GM21390 (cell line): ENCODE results near the gene ADAP1.
"Not testable (repeated sequence)": the region's sequence is repeated elsewhere in the genome, so short reads cannot be mapped to it uniquely, and the experiment has no call there.

Experiments
- ATAC-seq: cut with Tn5 transposase; IDR thresholded peaks from one replicate; pipeline ENCODE4 v1.9.1; 2021; ENCODE audit not compliant: unreplicated experiment

ADAP1 gene

GRCh38 chr7:954330-955238 lies at the start of gene ADAP1:
Gene ADAP1 (minus strand): TSS chr7:954680. CDS start chr7:954477, 203 bp downstream.
- peak; percentile 49 for ATAC-seq

- ATAC-seq, result not testable (repeated sequence)
These were observed 48.0 kb upstream of the ADAP1 start for GRCh38 chr7:1002445-1002844.

DNA sequence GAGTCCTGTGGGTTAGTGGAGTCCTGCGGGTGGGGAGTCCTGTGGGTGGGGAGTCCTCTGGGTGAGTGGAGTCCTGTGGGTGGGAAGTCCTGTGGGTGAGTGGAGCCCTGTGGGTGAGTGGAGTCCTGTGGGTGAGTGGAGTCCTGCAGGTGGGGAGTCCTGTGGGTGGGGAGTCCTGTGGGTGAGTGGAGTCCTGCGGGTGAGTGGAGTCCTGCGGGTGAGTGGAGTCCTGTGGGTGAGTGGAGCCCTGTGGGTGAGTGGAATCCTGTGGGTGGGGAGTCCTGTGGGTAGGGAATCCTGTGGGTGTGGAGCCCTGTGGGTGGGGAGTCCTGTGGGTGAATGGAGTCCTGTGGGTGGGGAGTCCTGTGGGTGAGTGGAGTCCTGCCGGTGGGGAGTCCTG lies 47.5 kb upstream of the ADAP1 start:
- not testable (repeated sequence) for ATAC-seq

GRCh38 chr7:1001069-1001770 lies 46.7 kb upstream of the ADAP1 start:
- not testable (repeated sequence) for ATAC-seq

DNA sequence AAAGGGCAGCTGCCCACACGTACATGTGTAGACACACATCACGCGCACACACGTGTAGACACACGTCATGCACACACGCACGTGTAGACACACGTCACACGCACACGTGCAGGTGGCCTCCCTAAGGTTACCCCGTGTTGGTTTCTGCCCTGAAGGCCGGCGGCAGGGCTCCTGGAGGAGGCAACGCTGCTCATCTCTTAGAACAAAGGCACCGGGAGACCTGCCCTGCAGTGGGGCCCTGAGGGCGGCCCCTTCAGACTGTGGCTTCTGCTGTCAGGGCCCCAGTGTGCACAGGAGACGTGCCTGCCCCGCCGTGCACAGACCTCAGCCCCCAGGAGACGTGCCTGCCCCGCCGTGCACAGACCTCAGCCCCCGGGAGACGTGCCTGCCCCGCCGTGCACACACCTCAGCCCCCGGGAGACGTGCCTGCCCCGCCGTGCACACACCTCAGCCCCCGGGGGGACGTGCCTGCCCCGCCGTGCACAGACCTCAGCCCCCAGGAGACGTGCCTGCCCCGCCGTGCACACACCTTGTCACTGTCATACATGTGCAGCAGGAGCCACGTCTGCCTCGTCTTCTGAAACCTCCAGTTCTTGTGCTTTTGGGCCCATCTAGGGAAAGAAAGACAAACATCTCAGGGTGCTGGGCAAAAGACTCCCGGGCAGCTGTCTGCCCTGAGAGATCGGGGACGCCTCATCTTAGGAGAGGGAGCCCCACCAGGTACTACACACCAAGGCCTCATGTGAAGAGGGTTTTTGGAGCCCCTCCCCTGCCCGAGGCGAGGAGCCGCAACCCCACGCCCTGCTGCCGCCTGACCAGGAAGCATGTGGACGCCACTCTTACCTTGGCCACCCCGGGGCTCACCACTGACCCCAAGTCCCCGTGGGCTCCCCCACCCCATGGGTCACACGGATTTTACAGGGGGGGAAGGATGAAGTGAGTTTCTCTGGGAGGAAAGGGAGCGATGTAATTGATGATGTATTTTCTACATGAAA lies 45.8 kb upstream of the ADAP1 start:
- no peak for ATAC-seq

- ATAC-seq, result no peak
These were observed 44.8 kb upstream of the ADAP1 start for GRCh38 chr7:999149-999879.

DNA sequence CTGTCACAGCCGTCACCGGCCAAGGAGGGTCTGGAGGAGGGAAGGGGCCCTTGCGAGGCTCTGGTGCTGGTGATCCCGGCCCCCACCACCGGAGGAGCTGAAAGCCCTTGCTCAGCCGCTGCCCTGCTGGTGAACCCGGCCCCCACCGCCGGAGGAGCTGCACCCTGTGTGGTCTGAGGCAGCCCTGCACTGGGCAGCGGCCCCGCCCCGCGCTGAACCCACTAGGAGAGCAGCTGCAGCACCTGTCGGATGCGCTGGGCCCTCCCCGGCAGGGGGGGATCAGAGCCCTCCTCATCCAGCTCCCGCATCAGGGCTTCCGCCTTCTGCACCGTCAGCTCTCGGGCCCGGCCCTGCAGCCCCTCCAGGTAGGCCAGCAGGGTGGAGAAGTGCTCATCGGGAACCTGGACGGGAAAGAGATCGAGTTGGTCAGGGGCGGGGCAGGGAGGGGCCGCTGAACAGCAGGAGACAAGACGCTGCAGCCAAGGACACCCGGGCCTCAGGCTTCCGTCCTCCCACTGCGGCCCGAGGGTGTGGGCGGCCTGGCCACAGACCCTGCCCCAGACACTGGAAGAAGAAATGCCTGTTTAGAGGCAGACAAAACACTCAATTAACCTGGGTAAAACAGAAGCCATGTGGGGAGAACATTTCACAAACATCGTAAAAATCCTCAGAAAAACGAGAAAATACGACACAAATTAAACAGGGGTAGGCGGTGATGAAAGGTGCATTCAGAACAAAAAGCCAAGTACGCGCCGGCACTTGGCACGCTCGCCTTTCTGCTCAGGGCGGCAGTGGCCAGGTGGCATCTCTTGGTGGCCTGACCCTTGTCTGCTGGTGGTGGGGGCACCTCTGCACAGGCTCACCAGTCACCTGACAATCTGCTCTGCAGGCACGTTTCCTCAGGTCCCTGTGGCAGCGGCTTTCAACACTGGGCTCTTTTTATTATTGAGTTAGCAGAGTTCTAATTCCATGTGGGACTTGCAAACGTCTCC lies 43.2 kb upstream of the ADAP1 start:
- no peak for ATAC-seq

DNA sequence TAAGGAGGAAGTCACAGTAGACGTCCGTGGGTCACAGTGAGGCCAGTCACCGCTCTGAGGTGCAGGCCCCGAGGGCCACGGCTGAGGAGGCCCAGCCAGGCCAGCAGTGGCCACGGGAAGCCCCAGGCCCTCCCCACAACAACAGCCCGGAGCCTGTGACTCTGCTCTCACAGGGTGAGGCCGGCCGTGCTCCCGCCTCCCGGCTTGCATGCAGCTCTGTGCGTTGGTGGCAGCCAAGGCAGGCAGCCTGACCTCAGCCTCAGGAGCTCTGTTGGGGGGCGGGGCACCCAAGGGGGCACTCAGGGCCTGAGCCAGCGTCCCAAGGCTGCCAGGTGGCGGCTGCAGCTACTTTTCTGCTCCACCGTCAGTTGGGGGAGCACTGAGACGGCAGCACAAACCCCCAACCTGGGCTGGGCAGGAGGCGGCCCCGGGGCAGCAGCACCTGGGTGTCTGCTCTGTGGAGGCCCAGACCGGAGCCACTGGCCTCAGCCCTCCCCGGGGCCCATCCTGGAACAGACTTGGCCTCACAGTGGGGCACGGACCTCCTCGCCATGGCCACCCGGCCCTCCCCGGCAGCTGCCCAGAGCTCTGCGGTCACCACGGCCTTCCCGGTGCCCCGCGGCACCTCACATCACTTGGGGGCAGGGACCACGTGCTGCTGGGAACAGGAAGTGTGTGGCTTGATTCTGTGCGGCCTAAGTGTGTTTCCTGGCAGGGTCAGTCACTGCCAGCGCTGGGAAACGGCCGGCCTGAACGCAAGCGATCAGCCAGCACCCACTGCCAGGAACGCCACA lies 41.8 kb upstream of the ADAP1 start:
- no peak for ATAC-seq

DNA sequence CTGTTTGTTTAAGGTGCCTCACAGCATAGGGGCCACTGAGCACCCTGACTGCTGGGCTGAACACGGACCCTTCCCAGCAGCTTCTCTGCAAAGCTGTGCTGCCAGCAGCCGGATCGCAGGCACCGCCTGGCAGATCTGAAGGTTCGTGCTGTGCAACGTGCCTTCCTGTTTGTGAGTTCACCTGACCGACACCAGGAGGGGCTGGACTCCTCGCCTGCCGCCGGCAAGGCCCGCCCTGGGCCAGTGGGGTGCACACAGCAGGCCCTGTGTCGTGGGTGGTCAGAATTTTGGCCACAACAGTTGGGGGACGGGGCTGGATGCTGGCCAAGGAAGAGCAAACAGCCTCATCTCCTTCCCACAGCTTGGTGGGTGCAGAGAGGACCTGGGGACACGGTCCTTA lies 41.1 kb upstream of the ADAP1 start:
- no peak for ATAC-seq

- no peak for ATAC-seq
These were observed 40.3 kb upstream of the ADAP1 start for GRCh38 chr7:994592-995308.

- peak; percentile 71 for ATAC-seq
These were observed 38.5 kb upstream of the ADAP1 start for GRCh38 chr7:992709-993607.

DNA sequence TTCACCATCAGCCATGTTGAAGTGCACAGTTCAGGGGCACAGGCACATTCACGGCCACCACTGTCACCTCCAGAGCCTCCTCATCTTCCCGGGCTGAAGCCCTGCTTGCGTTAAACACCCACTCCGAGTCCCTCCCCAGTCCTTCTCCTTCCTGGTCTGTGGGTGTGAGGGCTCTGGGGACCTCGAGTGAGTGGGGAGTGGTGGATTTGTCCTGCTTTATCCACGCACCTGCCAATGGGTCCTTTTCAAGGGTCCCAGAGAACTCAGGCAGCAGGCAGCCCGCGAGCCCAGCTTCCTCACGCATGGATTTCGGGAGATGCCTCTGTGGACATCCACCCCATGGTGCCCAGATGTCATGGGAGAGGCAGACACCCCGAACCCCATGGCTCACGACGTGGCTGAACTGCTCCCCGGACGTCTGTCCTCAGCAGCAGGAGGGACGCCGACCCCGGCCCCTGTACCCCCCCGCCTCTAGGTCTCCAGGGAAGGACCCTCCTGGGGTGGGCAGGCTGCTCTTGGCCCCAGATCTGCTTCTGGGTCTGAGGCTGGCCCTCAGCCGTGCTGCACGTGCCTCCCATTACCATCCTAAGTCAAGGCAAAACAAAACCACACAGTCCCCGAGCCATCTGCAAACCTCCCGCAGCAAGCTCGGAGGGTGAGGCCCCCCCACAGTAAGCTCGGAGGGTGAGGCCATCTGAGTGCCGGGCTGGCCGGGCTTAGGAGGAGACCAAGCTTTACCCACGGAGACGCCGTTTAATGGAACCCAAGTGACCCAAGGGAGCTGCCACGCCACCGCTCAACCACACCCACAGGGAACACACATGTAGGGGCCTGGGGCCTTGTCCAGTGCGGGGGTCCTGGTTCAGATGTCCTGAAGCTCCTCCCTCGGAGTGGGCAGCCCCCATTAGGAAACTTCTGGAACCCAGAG lies 37.5 kb upstream of the ADAP1 start:
- no peak for ATAC-seq

DNA sequence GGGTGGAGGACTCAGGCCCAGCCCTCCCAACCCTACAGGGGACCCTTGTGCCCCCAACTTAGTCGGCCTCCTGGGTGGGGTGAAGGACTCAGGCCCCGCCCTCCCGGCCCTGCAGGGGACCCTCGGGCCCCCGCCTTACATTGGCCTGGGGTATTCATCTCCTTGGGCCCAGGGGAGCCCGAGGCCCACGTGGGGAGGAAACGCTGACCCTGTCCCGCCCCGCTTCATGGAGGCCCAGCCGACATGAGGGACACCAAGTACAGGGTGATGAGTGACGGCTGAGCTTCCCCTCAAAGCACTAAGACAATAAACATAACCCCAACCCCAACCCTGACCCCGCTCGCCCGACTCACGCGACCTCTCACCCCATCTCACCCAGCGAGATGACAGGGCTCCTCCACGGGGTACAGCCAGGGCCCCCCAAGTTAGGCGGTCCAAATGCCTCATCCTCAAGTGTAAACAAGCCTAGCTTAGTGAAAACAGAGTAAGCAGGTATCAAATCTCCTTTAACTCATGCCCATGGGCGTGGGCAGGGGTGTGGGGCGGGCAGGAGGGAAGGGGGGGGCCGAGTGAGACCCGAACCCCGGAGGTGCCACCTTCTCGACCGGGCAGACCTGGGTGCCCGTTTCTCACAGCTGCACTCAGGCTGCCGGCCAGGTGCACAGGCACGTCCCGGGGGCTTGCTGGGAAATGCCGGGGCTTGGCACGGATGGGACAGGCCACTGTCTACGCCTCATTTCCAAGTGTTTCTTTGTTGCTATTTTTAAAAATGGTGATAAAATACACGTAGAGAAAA lies 36.7 kb upstream of the ADAP1 start:
- no peak for ATAC-seq

GRCh38 chr7:990352-990932 lies 36.0 kb upstream of the ADAP1 start:
- no peak for ATAC-seq
